GM23338 (cell line): ENCODE results near the gene PAK1.

Experiments
- CREB1 ChIP-seq: fragments of 250-450 bp; sonication (Bioruptor Pico); IDR thresholded peaks from 2 replicates; pipeline ENCODE4 v1.5.0; 2020; ENCODE audit warnings: low read depth, mild to moderate bottlenecking, moderate library complexity
- CTCF ChIP-seq, 2 experiments: fragments of 200-600 bp in 1 of 2; sonication (generic) in 1 of 2; conservative IDR thresholded peaks; 2 replicates each; pipeline versions ENCODE4 v1.5.1 to v1.6.1; 2016 to 2017; ENCODE audit warnings: antibody characterized with exemption in 2 of 2, low read depth in 2 of 2, mild to moderate bottlenecking in 2 of 2, moderate library complexity in 1 of 2
- ETS1 ChIP-seq: IDR thresholded peaks from 2 replicates; pipeline ENCODE4 v1.6.1; 2016; ENCODE audit warnings: antibody characterized with exemption
- EZH2 ChIP-seq: fragments of 200-600 bp; sonication (generic); IDR thresholded peaks from one replicate; pipeline ENCODE4 v1.8.0; 2017; ENCODE audit warnings: antibody characterized with exemption, mild to moderate bottlenecking, low read depth; ENCODE audit not compliant: unreplicated experiment
- EZH2phosphoT487 ChIP-seq: fragments of 200-600 bp; sonication (generic); IDR thresholded peaks from one replicate; pipeline ENCODE4 v1.8.1; 2018; ENCODE audit warnings: antibody characterized with exemption; ENCODE audit not compliant: unreplicated experiment
- JUNB ChIP-seq: IDR thresholded peaks from one replicate; pipeline ENCODE4 v1.6.1; 2016; ENCODE audit warnings: antibody characterized with exemption; ENCODE audit not compliant: unreplicated experiment
- NANOG ChIP-seq: IDR thresholded peaks from 2 replicates; pipeline ENCODE4 v1.6.1; 2016; ENCODE audit warnings: antibody characterized with exemption, borderline replicate concordance
- POLR2AphosphoS5 ChIP-seq: IDR thresholded peaks from 2 replicates; pipeline ENCODE4 v1.6.1; 2016; ENCODE audit warnings: antibody characterized with exemption, low read depth
- REST ChIP-seq: IDR thresholded peaks from one replicate; pipeline ENCODE4 v1.6.1; 2018; ENCODE audit warnings: antibody characterized with exemption; ENCODE audit not compliant: unreplicated experiment
- STAT1 ChIP-seq: IDR thresholded peaks from one replicate; pipeline ENCODE4 v1.6.1; 2016; ENCODE audit warnings: antibody characterized with exemption; ENCODE audit not compliant: unreplicated experiment
- ZNF114 ChIP-seq: fragments of 250-450 bp; sonication (Bioruptor Pico); IDR thresholded peaks from 2 replicates; pipeline ENCODE4 v1.5.0; 2020; ENCODE audit warnings: mild to moderate bottlenecking, moderate library complexity
- ZNF331 ChIP-seq: fragments of 250-450 bp; sonication (Bioruptor Pico); IDR thresholded peaks from 2 replicates; pipeline ENCODE4 v1.5.0; 2020; ENCODE audit warnings: low read depth, mild to moderate bottlenecking, moderate library complexity
- ZNF462 ChIP-seq: fragments of 250-450 bp; sonication (Bioruptor Pico); IDR thresholded peaks from 2 replicates; pipeline ENCODE4 v1.5.0; 2020; ENCODE audit warnings: mild to moderate bottlenecking, moderate library complexity

GRCh38 chr11:77322926-77323590 is 150.8 kb downstream of the PAK1 start:
- TF ChIP-seq CTCF (conservative IDR thresholded peaks at IDR 0.05; ENCODE audit: low read depth in 2 of 2): no peak
- no peak for TF ChIP-seq EZH2
- TF ChIP-seq REST: no peak
- no peak for TF ChIP-seq NANOG
- TF ChIP-seq JUNB: no peak
- no peak for TF ChIP-seq EZH2phosphoT487
- no peak for TF ChIP-seq CREB1 (CRISPR knock-in tag)
- TF ChIP-seq STAT1: no peak
- no peak for TF ChIP-seq POLR2AphosphoS5
- no peak for TF ChIP-seq ZNF114
- no peak for TF ChIP-seq ZNF331 (CRISPR knock-in tag)
- no peak for TF ChIP-seq ETS1
- TF ChIP-seq ZNF462 (CRISPR knock-in tag): no peak
